Dermis blood vessel endothelial cell (primary cell): ENCODE results near the gene C11orf24. TPM values are rescaled to one million over a fixed set of nuclear protein-coding genes. Genes with fewer than 3 reads are reported as not detected.
A peak's percentile ranks its signal among the peaks of the same experiment; 100 is the strongest.
"Not testable (repeated sequence)": the region's sequence is repeated elsewhere in the genome, so short reads cannot be mapped to it uniquely, and the experiment has no call there.

ENCODE experiments used
- DNase-seq: peaks from one replicate; pipeline ENCODE4 v3.0.0; 2010
- total RNA-seq: library from RNA; depleted of rRNA; stranded (reverse); fragments of >200 nt; gene quantifications from 2 replicates; pipeline ENCODE4 v1.2.3, GENCODE V29; 2014

Gene C11orf24
- total RNA-seq, 1 donor from 2014 or later = 3.9 TPM

- no peak for DNase-seq
Observed at GRCh38 chr11:68251765-68252164, 20.0 kb downstream of the C11orf24 start.

- not testable (repeated sequence) for DNase-seq
Observed at GRCh38 chr11:68244912-68245311, 26.9 kb downstream of the C11orf24 start.

- not testable (repeated sequence) for DNase-seq
Observed at GRCh38 chr11:68243847-68244246, 27.9 kb downstream of the C11orf24 start.

GRCh38 chr11:68242616-68243015, 29.2 kb downstream of the C11orf24 start:
- no peak for DNase-seq

GRCh38 chr11:68231621-68232020, 40.2 kb downstream of the C11orf24 start:
- DNase-seq = no peak

GRCh38 chr11:68229601-68230000, 42.2 kb downstream of the C11orf24 start:
- no peak for DNase-seq

GRCh38 chr11:68226421-68226820, 45.4 kb downstream of the C11orf24 start:
- no peak for DNase-seq

GRCh38 chr11:68224606-68225005, 47.2 kb downstream of the C11orf24 start:
- no peak for DNase-seq

GRCh38 chr11:68223275-68223674, 48.5 kb downstream of the C11orf24 start:
- no peak for DNase-seq

- DNase-seq = no peak
Observed at GRCh38 chr11:68221406-68221805, 50.4 kb downstream of the C11orf24 start.

- DNase-seq = no peak
Observed at GRCh38 chr11:68216171-68216938, 55.4 kb downstream of the C11orf24 start.

GRCh38 chr11:68215524-68216170, 56.1 kb downstream of the C11orf24 start:
- no peak for DNase-seq

- DNase-seq = no peak
Observed at GRCh38 chr11:68215087-68215445, 56.7 kb downstream of the C11orf24 start.

GRCh38 chr11:68214173-68215086, 57.3 kb downstream of the C11orf24 start:
- no peak for DNase-seq

GRCh38 chr11:68213555-68214172, 58.1 kb downstream of the C11orf24 start:
- DNase-seq = peak; percentile 97

- peak; percentile 68 for DNase-seq
Observed at GRCh38 chr11:68213135-68213515, 58.6 kb downstream of the C11orf24 start, which contains the start of gene KMT5B. Gene KMT5B, minus strand, starts transcription at chr11:68213296. Its CDS starts 23,220 bp downstream, at chr11:68190076.

GRCh38 chr11:68212421-68213134, 59.2 kb downstream of the C11orf24 start:
- DNase-seq = peak; percentile 80

GRCh38 chr11:68211546-68211945, 60.2 kb downstream of the C11orf24 start:
- no peak for DNase-seq
